Measurements from ENCODE around the gene SPATS2.

SPATS2 gene

GRCh38 chr12:49541140-49541861 lies 174.0 kb downstream of the SPATS2 start:
- DNase-seq (ENCODE audit: low spot score) = no peak

- DNase-seq (ENCODE audit: low spot score) = no peak
Observed at GRCh38 chr12:49541911-49542505, 174.7 kb downstream of the SPATS2 start.

GRCh38 chr12:49542592-49543160 lies 175.4 kb downstream of the SPATS2 start:
- DNase-seq (ENCODE audit: low spot score) = no peak

GRCh38 chr12:49543221-49543913 lies 176.1 kb downstream of the SPATS2 start:
- no peak for DNase-seq (ENCODE audit: low spot score)

GRCh38 chr12:49543914-49544815 lies 176.9 kb downstream of the SPATS2 start:
- no peak for DNase-seq (ENCODE audit: low spot score)

GRCh38 chr12:49545815-49546214 lies 178.6 kb downstream of the SPATS2 start:
- no peak for DNase-seq (ENCODE audit: low spot score)

- no peak for DNase-seq (ENCODE audit: low spot score)
Observed at GRCh38 chr12:49546481-49546880, 179.2 kb downstream of the SPATS2 start.

GRCh38 chr12:49547090-49547690 lies 179.9 kb downstream of the SPATS2 start:
- no peak for DNase-seq (ENCODE audit: low spot score)

GRCh38 chr12:49548481-49548821 lies 181.2 kb downstream of the SPATS2 start:
- DNase-seq (ENCODE audit: low spot score) = no peak

GRCh38 chr12:49548822-49549648 lies 181.8 kb downstream of the SPATS2 start:
- DNase-seq (ENCODE audit: low spot score) = no peak

GRCh38 chr12:49549735-49550692 lies 182.8 kb downstream of the SPATS2 start:
- no peak for DNase-seq (ENCODE audit: low spot score)

- no peak for DNase-seq (ENCODE audit: low spot score)
Observed at GRCh38 chr12:49550693-49551252, 183.5 kb downstream of the SPATS2 start.

GRCh38 chr12:49552014-49552413 lies 184.8 kb downstream of the SPATS2 start:
- no peak for DNase-seq (ENCODE audit: low spot score)

- DNase-seq (ENCODE audit: low spot score) = no peak
Observed at GRCh38 chr12:49552425-49552824, 185.2 kb downstream of the SPATS2 start.

GRCh38 chr12:49552899-49553298 lies 185.6 kb downstream of the SPATS2 start:
- no peak for DNase-seq (ENCODE audit: low spot score)

- DNase-seq (ENCODE audit: low spot score) = peak; percentile 44
Observed at GRCh38 chr12:49553512-49554088, 186.3 kb downstream of the SPATS2 start.

GRCh38 chr12:49554266-49554665 lies 187.0 kb downstream of the SPATS2 start:
- no peak for DNase-seq (ENCODE audit: low spot score)

- DNase-seq (ENCODE audit: low spot score) = no peak
Observed at GRCh38 chr12:49555631-49556390, 188.5 kb downstream of the SPATS2 start.
